A549 treated with GW870086 at 1 μM for 4 hours (cell line): ENCODE data around the gene KANSL1. TPM values are rescaled to one million over a fixed set of nuclear protein-coding genes. Genes with fewer than 3 reads are reported as not detected.

Experiments
- total RNA-seq: library from RNA; stranded (reverse); fragments of 200-300 nt; extraction: Qiagen RNA extraction; gene quantifications from 5 replicates; pipeline ENCODE4 v1.2.3, GENCODE V29; 2022; ENCODE audit warnings: low read depth

KANSL1 gene
- 20.7 to 27.7 TPM (median 25.0 TPM) in 5 replicates for total RNA-seq

GRCh38 chr17:46193151-46193625, at the start of gene KANSL1:
Gene KANSL1, minus strand, starts transcription at chr17:46193429. Its CDS starts 21,286 bp downstream, at chr17:46172143.

GRCh38 chr17:45998987-45999899, 194.0 kb downstream of the KANSL1 start, which contains the start of gene STH:
Gene STH, plus strand, starts transcription at chr17:45999250. Its CDS starts 30 bp downstream, at chr17:45999280.

Other genes starting within 250 kb of the KANSL1 start
- gene STH, start 194.2 kb downstream of the KANSL1 start, total RNA-seq = not detected in 5 replicates
- 0.79 to 0.99 TPM (median 0.83 TPM) in 5 replicates for gene LRRC37A, start 101.7 kb upstream of the KANSL1 start, total RNA-seq
- gene ARL17B, start 168.3 kb upstream of the KANSL1 start, total RNA-seq = 4.5 to 8.3 TPM (median 6.5 TPM) in 5 replicates